Suprapubic skin (tissue), 3 donors: ENCODE measurements around the gene MRPL54.

Source experiments
- CTCF ChIP-seq, 2 donors: fragments of 200-600 bp in 1 of 2; fragments of 450-650 bp in 1 of 2; sonication (generic) in 1 of 2; IDR thresholded peaks; one replicate each; pipeline ENCODE4 v1.5.1; 2016 to 2019; ENCODE audit warnings: antibody characterized with exemption in 2 of 2, mild to moderate bottlenecking in 1 of 2, moderate library complexity in 1 of 2
- EP300 ChIP-seq: sonication (generic); formaldehyde crosslinking; IDR thresholded peaks from one replicate; pipeline ENCODE4 v1.6.1; 2017; ENCODE audit warnings: antibody characterized with exemption
- POLR2A ChIP-seq, 2 donors: fragments of 450-650 bp; IDR thresholded peaks; one replicate each; pipeline ENCODE4 v1.6.1; 2017; ENCODE audit warnings: antibody characterized with exemption in 2 of 2, mild to moderate bottlenecking in 2 of 2, moderate library complexity in 2 of 2

GRCh38 chr19:3746371-3747056 is 16.0 kb upstream of the MRPL54 start:
- TF ChIP-seq CTCF (IDR thresholded peaks at IDR 0.05) = no peak
- no peak for TF ChIP-seq POLR2A (IDR thresholded peaks at IDR 0.05)
- TF ChIP-seq EP300 = no peak
